Esophagus squamous epithelium (tissue), 5 donors: Measurements from ENCODE around the gene XRRA1. TPM values are rescaled to one million over a fixed set of nuclear protein-coding genes. Genes with fewer than 3 reads are reported as not detected.

Experiments used
- DNase-seq: peaks from one replicate; lab custom pipeline; 2025; lab: John Stamatoyannopoulos, UW
- H3K27ac ChIP-seq, 4 donors: fragments of 200-600 bp; sonication (generic); one replicate each; pipeline ENCODE4 v1.5.1; 2016 to 2019; ENCODE audit warnings: mild to moderate bottlenecking in 1 of 4
- H3K27me3 ChIP-seq, 4 donors: fragments of 200-600 bp; sonication (generic); 1 replicate in 3 of 4; 2 replicates in 1 of 4; pipeline versions ENCODE4 v1.5.1 to v1.6.0; 2017 to 2021; ENCODE audit warnings: antibody characterized with exemption in 1 of 4
- H3K36me3 ChIP-seq, 3 donors: fragments of 200-600 bp; sonication (generic); one replicate each; pipeline ENCODE4 v1.5.1; 2016 to 2019
- H3K4me1 ChIP-seq, 3 donors: fragments of 200-600 bp; sonication (generic); one replicate each; pipeline ENCODE4 v1.5.1; 2017 to 2019
- H3K4me3 ChIP-seq, 4 donors: fragments of 200-600 bp; sonication (generic); 1 replicate in 3 of 4; 2 replicates in 1 of 4; pipeline ENCODE4 v1.5.1; 2016 to 2019; ENCODE audit warnings: mild to moderate bottlenecking in 2 of 4, moderate library complexity in 1 of 4
- H3K9me3 ChIP-seq, 3 donors: fragments of 200-600 bp; sonication (generic); one replicate each; pipeline ENCODE4 v1.5.1; 2016 to 2019
- CTCF ChIP-seq, 6 experiments: fragments of 450-650 bp in 4 of 6; fragments of 200-600 bp in 2 of 6; sonication (generic) in 2 of 6; IDR thresholded peaks; one replicate each; pipeline ENCODE4 v1.5.1; 2016 to 2019; ENCODE audit warnings: antibody characterized with exemption in 6 of 6, mild to moderate bottlenecking in 4 of 6, moderate library complexity in 4 of 6
- POLR2A ChIP-seq, 4 donors: fragments of 450-650 bp; IDR thresholded peaks; one replicate each; pipeline ENCODE4 v1.6.1; 2017; ENCODE audit warnings: antibody characterized with exemption in 4 of 4, mild to moderate bottlenecking in 4 of 4, moderate library complexity in 3 of 4
- WGBS, 2 donors: methylation state at CpG; one replicate each; pipeline ENCODE4 v1.1.5; 2018; 5-methylcytosine and 5-hydroxymethylcytosine counted together
- intact Hi-C: fragments of 100-400 bp; cut with DNase I; formaldehyde crosslinking; loops from one replicate; pipeline ENCODE4 v1.15.0; 2022
- total RNA-seq, 4 donors: library from RNA; depleted of rRNA; stranded (reverse); fragments of >200 nt; gene quantifications; one replicate each; pipeline ENCODE4 v1.1.0, GENCODE V29; 2016
- donor health status: DM: yes; HTN: yes; CAD: no.

The XRRA1 gene
- total RNA-seq, 4 donors from 2014 or later, result 0.45 to 19.5 (median 9.1) TPM

- H3K9me3 ChIP-seq, result peaks cover 0 to 31% (median 11%) of the 10 kb centered on the region in 3 donors
- H3K4me1 ChIP-seq, result no peaks in the 10 kb centered on the region
These were observed 88.1 kb downstream of the XRRA1 start for GRCh38 chr11:74860743-74861142.

GRCh38 chr11:74853223-74853622 is 95.7 kb downstream of the XRRA1 start:
- Histone ChIP-seq H3K27ac (no peak overlapping the region), H3K36me3 (peaks cover 0 to 95% (median 0%) of the 10 kb centered on the region in 3 donors), H3K4me1 (no peaks in the 10 kb centered on the region), H3K9me3 (no peaks in the 10 kb centered on the region), H3K4me3 (no peak overlapping the region), H3K27me3 (no peaks in the 10 kb centered on the region)
- no peak for DNase-seq
- intact Hi-C loops, result no loop called here
- 91 to 94% methylated on average over 4 of the region's 4 CpGs for WGBS, 2 donors
- TF ChIP-seq CTCF (IDR thresholded peaks at IDR 0.05) (no peak), POLR2A (IDR thresholded peaks at IDR 0.05) (no peak)

More at GRCh38 chr11:74860743-74861142, 88.1 kb downstream of the XRRA1 start:
- Histone ChIP-seq H3K27ac (no peak overlapping the region), H3K36me3 (peaks cover 0 to 98% (median 7%) of the 10 kb centered on the region in 3 donors), H3K4me3 (no peak overlapping the region), H3K27me3 (no peaks in the 10 kb centered on the region)
- intact Hi-C loops, result no loop called here
- no peak for TF ChIP-seq CTCF (IDR thresholded peaks at IDR 0.05)
- TF ChIP-seq POLR2A (IDR thresholded peaks at IDR 0.05), result no peak
- no peak for DNase-seq

GRCh38 chr11:74849525-74850391 is 99.1 kb downstream of the XRRA1 start:
- H3K27ac ChIP-seq, result no peak overlapping the region
- no peak overlapping the region for H3K4me3 ChIP-seq
- H3K4me1 ChIP-seq, result no peaks in the 10 kb centered on the region
- TF ChIP-seq CTCF (IDR thresholded peaks at IDR 0.05) (no peak), POLR2A (IDR thresholded peaks at IDR 0.05) (no peak)
- peaks cover 0 to 93% (median 0%) of the 10 kb centered on the region in 3 donors for H3K36me3 ChIP-seq
- DNase-seq, result no peak
- WGBS, 2 donors, result 49 to 61% methylated on average over 5 to 6 of the region's 7 CpGs
- H3K27me3 ChIP-seq, result no peaks in the 10 kb centered on the region
- H3K9me3 ChIP-seq, result no peaks in the 10 kb centered on the region
- intact Hi-C loops, result no loop called here

GRCh38 chr11:74847895-74848294 is 101.0 kb downstream of the XRRA1 start:
- Histone ChIP-seq H3K4me3 (no peak overlapping the region), H3K4me1 (no peaks in the 10 kb centered on the region), H3K27me3 (no peaks in the 10 kb centered on the region), H3K9me3 (no peaks in the 10 kb centered on the region), H3K27ac (no peak overlapping the region), H3K36me3 (peaks cover 5 to 94% (median 10%) of the 10 kb centered on the region in 3 donors)
- TF ChIP-seq POLR2A (IDR thresholded peaks at IDR 0.05), result no peak
- no peak for TF ChIP-seq CTCF (IDR thresholded peaks at IDR 0.05)
- intact Hi-C loops, result no loop called here
- DNase-seq, result no peak
- 89 to 100% methylated on average over 1 to 5 of the region's 6 CpGs for WGBS, 2 donors

- Histone ChIP-seq H3K9me3 (no peaks in the 10 kb centered on the region), H3K4me1 (no peaks in the 10 kb centered on the region), H3K4me3 (no peak overlapping the region), H3K27me3 (no peaks in the 10 kb centered on the region), H3K36me3 (peaks cover 6 to 94% (median 10%) of the 10 kb centered on the region in 3 donors), H3K27ac (no peak overlapping the region)
- no peak for DNase-seq
- WGBS, 2 donors, result no CpG with 5 or more reads among the region's 1 CpG
- no peak for TF ChIP-seq CTCF (IDR thresholded peaks at IDR 0.05)
- intact Hi-C loops, result no loop called here
These were observed 101.5 kb downstream of the XRRA1 start for GRCh38 chr11:74847395-74847794.
